H1 (cell line): ENCODE data around the gene OR13J1. TPM values are rescaled to one million over a fixed set of nuclear protein-coding genes. Genes with fewer than 3 reads are reported as not detected.

Experiments used
- CTCF ChIA-PET: fragments of 300-600 bp; sonication (Branson Sonifier 250); formaldehyde crosslinking; loops from one replicate; lab custom pipeline; 2021; ENCODE audit not compliant: partially characterized antibody; lab: Charles Lee
- POLR2A ChIA-PET: fragments of 300-600 bp; sonication (Branson Sonifier 250); formaldehyde crosslinking; loops from one replicate; lab custom pipeline; 2021; ENCODE audit warnings: inconsistent platforms; ENCODE audit not compliant: partially characterized antibody; lab: Charles Lee
- DNase-seq, 2 experiments: peaks; one replicate each; pipeline versions ENCODE4 v3.0.0 to v3.0.0-alpha.2; 2010 to 2022; ENCODE audit warnings: low spot score in 2 of 2, low read depth in 1 of 2, mixed read lengths in 1 of 2
- FAIRE-seq: peaks from 2 replicates; lab custom pipeline; 2011; peaks lifted over from hg19 to GRCh38; lab: Jason Lieb, UNC
- H2AFZ ChIP-seq: 2 replicates; pipeline ENCODE4 v1.8.1; 2012; ENCODE audit warnings: low read length, inconsistent platforms
- H2AK5ac ChIP-seq: 2 replicates; pipeline ENCODE4 v1.6.1; 2013; ENCODE audit warnings: low read depth, low read length
- H2BK120ac ChIP-seq: replicated peaks from 2 replicates; pipeline ENCODE3; 2013; ENCODE audit warnings: low read depth, low read length, inconsistent platforms
- H2BK12ac ChIP-seq: 2 replicates; pipeline ENCODE4 v1.6.1; 2013; ENCODE audit warnings: low read depth, low read length
- H2BK15ac ChIP-seq: 2 replicates; pipeline ENCODE4 v1.6.1; 2013; ENCODE audit warnings: low read length
- H2BK20ac ChIP-seq: 2 replicates; pipeline ENCODE4 v1.6.1; 2013; ENCODE audit warnings: low read length
- H2BK5ac ChIP-seq: 2 replicates; pipeline ENCODE4 v1.6.1; 2013; ENCODE audit warnings: low read depth, low read length
- H3K14ac ChIP-seq: 2 replicates; pipeline ENCODE4 v1.6.1; 2013; ENCODE audit warnings: inconsistent platforms; ENCODE audit not compliant: insufficient read length
- H3K18ac ChIP-seq: 2 replicates; pipeline ENCODE4 v1.6.1; 2013; ENCODE audit warnings: low read length; ENCODE audit errors: extremely low read depth
- H3K23ac ChIP-seq: 2 replicates; pipeline ENCODE4 v1.6.1; 2013; ENCODE audit warnings: inconsistent platforms; ENCODE audit not compliant: insufficient read length
- H3K23me2 ChIP-seq: 2 replicates; pipeline ENCODE4 v1.6.1; 2013; ENCODE audit warnings: low read depth, low read length
- H3K27ac ChIP-seq: 2 replicates; pipeline ENCODE4 v1.6.1; 2011; ENCODE audit warnings: low read depth, low read length, inconsistent platforms
- H3K27me3 ChIP-seq, 4 experiments: replicated peaks in 1 of 4; 1 replicate in 1 of 4; 2 replicates in 3 of 4; pipeline versions ENCODE4 v1.6.1 to v1.8.1; 2011 to 2013; ENCODE audit warnings: low read length in 3 of 4, mild to moderate bottlenecking in 3 of 4, inconsistent platforms in 2 of 4, mixed read lengths in 2 of 4, moderate library complexity in 1 of 4; ENCODE audit not compliant: control insufficient read depth in 3 of 4, insufficient read depth in 3 of 4; ENCODE audit errors: extremely low read depth in 1 of 4
- H3K36me3 ChIP-seq, 4 experiments: 2 replicates each; pipeline versions ENCODE4 v1.6.1 to v1.8.1; 2011 to 2013; ENCODE audit warnings: mild to moderate bottlenecking in 4 of 4, low read length in 3 of 4, moderate library complexity in 2 of 4, control low read depth in 1 of 4, inconsistent platforms in 1 of 4; ENCODE audit not compliant: insufficient read depth in 4 of 4, control insufficient read depth in 2 of 4
- H3K4ac ChIP-seq: replicated peaks from 2 replicates; pipeline ENCODE3; 2013; ENCODE audit warnings: low read length, low read depth, mixed read lengths, inconsistent platforms; ENCODE audit not compliant: insufficient read length
- H3K4me1 ChIP-seq, 4 experiments: replicated peaks in 1 of 4; 1 replicate in 1 of 4; 2 replicates in 3 of 4; pipeline versions ENCODE4 v1.6.1 to v1.8.1; 2011 to 2013; ENCODE audit warnings: low read length in 3 of 4, inconsistent platforms in 2 of 4, mixed read lengths in 1 of 4; ENCODE audit not compliant: insufficient read depth in 4 of 4, control insufficient read depth in 3 of 4
- H3K4me2 ChIP-seq, 2 experiments: 2 replicates each; pipeline versions ENCODE4 v1.6.1 to v1.8.1; 2011 to 2013; ENCODE audit warnings: low read depth in 2 of 2, low read length in 2 of 2, control low read depth in 1 of 2, inconsistent platforms in 1 of 2, mild to moderate bottlenecking in 1 of 2; ENCODE audit not compliant: insufficient read depth in 1 of 2
- H3K4me3 ChIP-seq, 4 experiments: fragments of 200-600, 300-600 bp in 1 of 4; sonication (generic), shearing (Covaris generic), sonication (Bioruptor Twin) in 1 of 4; 2 replicates each; pipeline versions ENCODE4 v1.5.1 to v1.8.1; 2011 to 2016; ENCODE audit warnings: low read length in 4 of 4, low read depth in 3 of 4, control low read depth in 2 of 4, inconsistent platforms in 2 of 4, mild to moderate bottlenecking in 2 of 4, mixed read lengths in 1 of 4, moderate library complexity in 1 of 4; ENCODE audit not compliant: insufficient read depth in 2 of 4; ENCODE audit errors: extremely low read depth in 1 of 4
- H3K56ac ChIP-seq: replicated peaks from 2 replicates; pipeline ENCODE3; 2013; ENCODE audit warnings: low read depth, mild to moderate bottlenecking, mixed read lengths, low read length, inconsistent platforms; ENCODE audit not compliant: insufficient read length
- H3K79me1 ChIP-seq: 2 replicates; pipeline ENCODE4 v1.6.1; 2013; ENCODE audit warnings: low read depth, low read length, control low read depth
- H3K79me2 ChIP-seq, 2 experiments: 2 replicates each; pipeline versions ENCODE4 v1.6.1 to v1.8.1; 2012 to 2013; ENCODE audit warnings: low read length in 2 of 2, mild to moderate bottlenecking in 2 of 2, inconsistent platforms in 1 of 2; ENCODE audit not compliant: insufficient read depth in 2 of 2, control insufficient read depth in 1 of 2
- H3K9ac ChIP-seq, 4 experiments: replicated peaks in 1 of 4; 1 replicate in 1 of 4; 2 replicates in 3 of 4; pipeline versions ENCODE4 v1.6.1 to v1.8.1; 2011 to 2013; ENCODE audit warnings: low read depth in 3 of 4, low read length in 3 of 4, control low read depth in 2 of 4, mild to moderate bottlenecking in 2 of 4, moderate library complexity in 2 of 4, inconsistent platforms in 1 of 4; ENCODE audit errors: extremely low read depth in 1 of 4
- H3K9me3 ChIP-seq, 2 experiments: 2 replicates each; pipeline versions ENCODE4 v1.6.1 to v1.8.1; 2012 to 2013; ENCODE audit warnings: mild to moderate bottlenecking in 2 of 2, moderate library complexity in 2 of 2, control low read depth in 1 of 2, inconsistent platforms in 1 of 2, low read depth in 1 of 2, low read length in 1 of 2, mixed read lengths in 1 of 2; ENCODE audit not compliant: insufficient read depth in 2 of 2
- H4K20me1 ChIP-seq, 2 experiments: replicated peaks in 1 of 2; 2 replicates each; pipeline versions ENCODE3 to v1.8.1; 2011 to 2013; ENCODE audit warnings: inconsistent platforms in 2 of 2, low read length in 2 of 2, mild to moderate bottlenecking in 1 of 2; ENCODE audit not compliant: insufficient read depth in 2 of 2, control insufficient read depth in 1 of 2
- H4K5ac ChIP-seq: 2 replicates; pipeline ENCODE4 v1.6.1; 2013; ENCODE audit warnings: low read length, low read depth, mixed read lengths, inconsistent platforms; ENCODE audit not compliant: insufficient read length
- H4K8ac ChIP-seq: 2 replicates; pipeline ENCODE4 v1.8.0; 2013; ENCODE audit warnings: mild to moderate bottlenecking, moderate library complexity, low read length, inconsistent platforms; ENCODE audit not compliant: insufficient read depth; ENCODE audit errors: extremely low read depth
- H4K91ac ChIP-seq: replicated peaks from 2 replicates; pipeline ENCODE3; 2013; ENCODE audit warnings: low read length, mixed read lengths, inconsistent platforms; ENCODE audit not compliant: insufficient read length
- BACH1 ChIP-seq: IDR thresholded peaks from 2 replicates; pipeline ENCODE4 v1.6.1; 2012; ENCODE audit warnings: low read length, improper control_type of control experiment
- BCL11A ChIP-seq, 2 experiments: IDR thresholded peaks; one replicate each; pipeline ENCODE4 v1.6.1; 2011; ENCODE audit warnings: low read depth in 2 of 2, low read length in 2 of 2, mild to moderate bottlenecking in 2 of 2
- BRCA1 ChIP-seq: IDR thresholded peaks from 2 replicates; pipeline ENCODE4 v1.6.1; 2012; ENCODE audit warnings: low read depth, low read length, improper control_type of control experiment
- GTF2F1 ChIP-seq: IDR thresholded peaks from 2 replicates; pipeline ENCODE4 v1.6.1; 2012; ENCODE audit warnings: low read depth, low read length, improper control_type of control experiment, borderline replicate concordance
- JUN ChIP-seq: IDR thresholded peaks from 2 replicates; pipeline ENCODE4 v1.6.1; 2011; ENCODE audit warnings: low read depth, mild to moderate bottlenecking, improper control_type of control experiment, low read length
- POLR2A ChIP-seq, 2 experiments: IDR thresholded peaks; 1 replicate in 1 of 2; 2 replicates in 1 of 2; pipeline ENCODE4 v1.6.1; 2011; ENCODE audit warnings: low read depth in 2 of 2, low read length in 2 of 2, mild to moderate bottlenecking in 2 of 2; ENCODE audit errors: control extremely low read depth in 1 of 2
- POU5F1 ChIP-seq: IDR thresholded peaks from 2 replicates; pipeline ENCODE4 v1.6.1; 2011; ENCODE audit warnings: low read depth, mild to moderate bottlenecking, low read length, moderate library complexity
- SIX5 ChIP-seq: IDR thresholded peaks from 2 replicates; pipeline ENCODE4 v1.6.1; 2011; ENCODE audit warnings: mild to moderate bottlenecking, low read depth, low read length
- WGBS, 2 experiments: shearing (Covaris generic) in 1 of 2; methylation state at CpG; one replicate each; pipeline versions ENCODE4 v1.1.6 to v1.1.7; 2013 to 2015; ENCODE audit warnings: low lambda C conversion rate in 2 of 2, mixed read lengths in 2 of 2, inconsistent platforms in 1 of 2, low coverage in 1 of 2, missing lambda C conversion rate in 1 of 2; ENCODE audit not compliant: insufficient replicate concordance in 2 of 2, insufficient coverage in 1 of 2, insufficient read length in 1 of 2; ENCODE audit errors: extremely low coverage in 1 of 2, missing lambda C conversion rate in 1 of 2; 5-methylcytosine and 5-hydroxymethylcytosine counted together
- polyA plus RNA-seq, 7 experiments: library from polyadenylated mRNA; depleted of rRNA in 3 of 7; stranded (reverse) in 5 of 7; unstranded in 2 of 7; fragments of >200 nt in 5 of 7; fragments of 200-250 nt in 2 of 7; gene quantifications; 1 replicate in 5 of 7; 2 replicates in 1 of 7; 4 replicates in 1 of 7; pipeline versions ENCODE4 v1.2.1 to v1.2.3, GENCODE V29; 2011 to 2013; ENCODE audit warnings: missing spikeins in 2 of 7, mixed read lengths in 2 of 7
- total RNA-seq: library from RNA; stranded (reverse); fragmentation: NEBNext Ultra II Directional; extraction: Animal tissue kit (Norgen Biotek cat#: 25700); gene quantifications from 2 replicates; pipeline ENCODE4 v1.2.1, GENCODE V29; 2021
- TF ChIP-seq, protein P1 (sequence below), 3 experiments: IDR thresholded peaks; 1 replicate in 2 of 3; 2 replicates in 1 of 3; pipeline versions ENCODE4 v1.5.1 to v1.6.1; 2011; ENCODE audit warnings: low read length in 3 of 3, mild to moderate bottlenecking in 3 of 3, inconsistent platforms in 2 of 3, low read depth in 1 of 3, moderate library complexity in 1 of 3; ENCODE audit not compliant: insufficient read depth in 1 of 3; ENCODE audit errors: control extremely low read depth in 1 of 3

OR13J1 gene
- total and polyA plus RNA-seq, 2 of the 8 experiments (the other 6 are each of a cell fraction or from before 2014, with no cell fraction given) = not detected

DNA sequence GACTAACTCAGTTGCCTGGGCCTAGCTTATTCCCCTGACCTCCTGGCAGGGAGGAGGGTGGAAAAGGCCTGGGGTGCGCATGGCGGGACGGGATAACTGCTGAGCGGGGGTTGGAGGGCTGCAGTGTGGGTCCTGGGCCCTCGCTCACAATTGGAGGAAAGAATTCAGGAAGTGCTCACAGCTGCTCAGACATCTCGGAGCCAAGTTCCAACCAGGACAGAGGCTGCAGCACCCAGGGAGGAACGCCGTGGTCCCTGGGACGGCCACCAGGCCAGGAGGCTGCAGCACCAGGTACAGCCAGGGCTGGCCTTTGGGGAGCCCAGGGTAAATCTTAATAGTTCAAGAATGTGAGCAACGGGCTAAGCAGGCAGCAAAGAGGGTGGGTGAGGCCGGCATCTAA, 39.1 kb upstream of the OR13J1 start, which contains the start of gene SPAAR:
TSS of gene SPAAR (plus strand) at position 217 of the 400 bp plus-strand sequence. CDS start 974 bp downstream, outside the sequence.
- H3K4me2 ChIP-seq = peak within 1 kb of the TSS; percentile 19 to 55; a peak in 3 of 4 replicates
- FAIRE-seq = no peak
- CTCF ChIA-PET = interaction anchor here (0.7 to 5.6 kb wide), 10 partner anchors 18 to 124 kb away, joined by 3 to 26 read pairs (median 4); no protein-coding TSS in a partner anchor
- TF ChIP-seq GTF2F1 (no peak), JUN (no peak), POU5F1 (no peak), BCL11A (IDR thresholded peaks at IDR 0.05; ENCODE audit: low read depth in 2 of 2, low read length in 2 of 2) (no peak), BACH1 (no peak), POLR2A (IDR thresholded peaks at IDR 0.05; ENCODE audit: control extremely low read depth in 1 of 2, low read depth in 2 of 2, low read length in 2 of 2) (no peak), BRCA1 (no peak), SIX5 (no peak)
- TF ChIP-seq, protein P1, sequence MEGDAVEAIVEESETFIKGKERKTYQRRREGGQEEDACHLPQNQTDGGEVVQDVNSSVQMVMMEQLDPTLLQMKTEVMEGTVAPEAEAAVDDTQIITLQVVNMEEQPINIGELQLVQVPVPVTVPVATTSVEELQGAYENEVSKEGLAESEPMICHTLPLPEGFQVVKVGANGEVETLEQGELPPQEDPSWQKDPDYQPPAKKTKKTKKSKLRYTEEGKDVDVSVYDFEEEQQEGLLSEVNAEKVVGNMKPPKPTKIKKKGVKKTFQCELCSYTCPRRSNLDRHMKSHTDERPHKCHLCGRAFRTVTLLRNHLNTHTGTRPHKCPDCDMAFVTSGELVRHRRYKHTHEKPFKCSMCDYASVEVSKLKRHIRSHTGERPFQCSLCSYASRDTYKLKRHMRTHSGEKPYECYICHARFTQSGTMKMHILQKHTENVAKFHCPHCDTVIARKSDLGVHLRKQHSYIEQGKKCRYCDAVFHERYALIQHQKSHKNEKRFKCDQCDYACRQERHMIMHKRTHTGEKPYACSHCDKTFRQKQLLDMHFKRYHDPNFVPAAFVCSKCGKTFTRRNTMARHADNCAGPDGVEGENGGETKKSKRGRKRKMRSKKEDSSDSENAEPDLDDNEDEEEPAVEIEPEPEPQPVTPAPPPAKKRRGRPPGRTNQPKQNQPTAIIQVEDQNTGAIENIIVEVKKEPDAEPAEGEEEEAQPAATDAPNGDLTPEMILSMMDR (IDR thresholded peaks at IDR 0.05; ENCODE audit: control extremely low read depth in 1 of 3, insufficient read depth in 1 of 3, low read depth in 1 of 3, low read length in 3 of 3) = no peak

More for the DNA sequence above, 39.1 kb upstream of the OR13J1 start, which contains the start of gene SPAAR:
- peak within 1 kb of the TSS; percentile 89 for H4K91ac ChIP-seq
- H3K56ac ChIP-seq = no peak within 1 kb of the TSS
- no peak within 1 kb of the TSS for H3K14ac ChIP-seq
- peak within 1 kb of the TSS; percentile 7 for H4K8ac ChIP-seq
- H2BK20ac ChIP-seq = peak within 1 kb of the TSS; percentile 66
- no peak for DNase-seq
- H3K36me3 ChIP-seq = no peaks in the 10 kb centered on the region
- H2BK5ac ChIP-seq = peak within 1 kb of the TSS; percentile 79; the same call in 1 of the 2 replicates
- no peaks in the 10 kb centered on the region for H3K9me3 ChIP-seq
- peak within 1 kb of the TSS; percentile 66 for H2AFZ ChIP-seq
- peaks cover 3% of the 10 kb centered on the region; the same call in 1 of the 2 replicates for H3K23me2 ChIP-seq
- 0 out of 2 replicates have a peak, but pooled peaks cover 2% of the 10 kb centered on the region for H3K79me1 ChIP-seq
- peak within 1 kb of the TSS; percentile 89 for H2BK12ac ChIP-seq
- WGBS, 2 experiments = 79% methylated on average over 11 of the region's 11 CpGs; no CpG with 5 or more reads in 1 of the 2 experiments
- peaks cover 0 to under 1% (median 0%) of the 10 kb centered on the region in 4 experiments; a peak in 2 of 7 replicates for H3K27me3 ChIP-seq
- H4K20me1 ChIP-seq = no peaks in the 10 kb centered on the region
- H3K4ac ChIP-seq = peak within 1 kb of the TSS; percentile 32
- POLR2A ChIA-PET = no interaction called here
- peak within 1 kb of the TSS; percentile 92 for H2BK15ac ChIP-seq
- peaks cover 9 to 33% (median 21%) of the 10 kb centered on the region in 4 experiments for H3K4me1 ChIP-seq
- H2AK5ac ChIP-seq = no peak within 1 kb of the TSS; the same call in 1 of the 2 replicates
- no peak within 1 kb of the TSS for H3K23ac ChIP-seq
- H3K18ac ChIP-seq = peak within 1 kb of the TSS; percentile 81; the same call in 1 of the 2 replicates
- H3K4me3 ChIP-seq = 0 out of 8 replicates have a peak within 1 kb of the TSS, but pooled peaks of 1 of the 4 experiments have one; percentile 1
- H4K5ac ChIP-seq = no peak within 1 kb of the TSS
- H3K79me2 ChIP-seq = no peaks in the 10 kb centered on the region
- no peak within 1 kb of the TSS for H3K9ac ChIP-seq
- peak within 1 kb of the TSS; percentile 47 for H2BK120ac ChIP-seq
- H3K27ac ChIP-seq = no peak within 1 kb of the TSS
